Gastrocnemius medialis (tissue), 4 donors: ENCODE results near the gene MT1G.

ENCODE experiments used
- POLR2A ChIP-seq, 2 donors: fragments of 450-650 bp; IDR thresholded peaks; one replicate each; pipeline ENCODE4 v1.6.1; 2017; ENCODE audit warnings: antibody characterized with exemption in 2 of 2, mild to moderate bottlenecking in 2 of 2, moderate library complexity in 2 of 2
- TF ChIP-seq, protein P1 (sequence below), 5 experiments: fragments of 450-650 bp in 3 of 5; fragments of 200-600 bp in 2 of 5; sonication (generic) in 2 of 5; IDR thresholded peaks in 4 of 5; conservative IDR thresholded peaks in 1 of 5; 1 replicate in 4 of 5; 2 replicates in 1 of 5; pipeline ENCODE4 v1.5.1; 2016 to 2019; ENCODE audit warnings: antibody characterized with exemption in 5 of 5, mild to moderate bottlenecking in 3 of 5, moderate library complexity in 3 of 5

DNA sequence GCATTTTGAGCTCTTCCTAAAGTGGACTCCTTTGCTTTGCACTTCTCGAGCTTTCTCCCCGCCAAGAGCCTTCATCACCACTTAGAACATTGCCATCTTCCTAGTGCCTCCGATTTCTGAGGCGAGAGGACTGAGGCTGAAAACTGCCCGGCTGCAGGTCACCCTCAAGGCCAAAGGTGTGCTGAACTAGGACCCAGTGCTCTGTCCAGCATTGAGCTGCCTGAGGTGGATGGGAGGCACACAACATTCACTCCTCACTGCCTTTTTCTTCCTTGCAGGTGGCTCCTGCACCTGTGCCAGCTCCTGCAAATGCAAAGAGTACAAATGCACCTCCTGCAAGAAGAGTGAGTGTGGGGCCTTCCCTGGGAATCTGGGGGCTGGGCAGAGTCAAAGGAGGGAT lies 24.0 kb downstream of the MT1G start:
- TF ChIP-seq, protein P1, sequence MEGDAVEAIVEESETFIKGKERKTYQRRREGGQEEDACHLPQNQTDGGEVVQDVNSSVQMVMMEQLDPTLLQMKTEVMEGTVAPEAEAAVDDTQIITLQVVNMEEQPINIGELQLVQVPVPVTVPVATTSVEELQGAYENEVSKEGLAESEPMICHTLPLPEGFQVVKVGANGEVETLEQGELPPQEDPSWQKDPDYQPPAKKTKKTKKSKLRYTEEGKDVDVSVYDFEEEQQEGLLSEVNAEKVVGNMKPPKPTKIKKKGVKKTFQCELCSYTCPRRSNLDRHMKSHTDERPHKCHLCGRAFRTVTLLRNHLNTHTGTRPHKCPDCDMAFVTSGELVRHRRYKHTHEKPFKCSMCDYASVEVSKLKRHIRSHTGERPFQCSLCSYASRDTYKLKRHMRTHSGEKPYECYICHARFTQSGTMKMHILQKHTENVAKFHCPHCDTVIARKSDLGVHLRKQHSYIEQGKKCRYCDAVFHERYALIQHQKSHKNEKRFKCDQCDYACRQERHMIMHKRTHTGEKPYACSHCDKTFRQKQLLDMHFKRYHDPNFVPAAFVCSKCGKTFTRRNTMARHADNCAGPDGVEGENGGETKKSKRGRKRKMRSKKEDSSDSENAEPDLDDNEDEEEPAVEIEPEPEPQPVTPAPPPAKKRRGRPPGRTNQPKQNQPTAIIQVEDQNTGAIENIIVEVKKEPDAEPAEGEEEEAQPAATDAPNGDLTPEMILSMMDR (IDR thresholded peaks at IDR 0.05 in 4 of 5, conservative IDR thresholded peaks at IDR 0.05 in 1 of 5) = no peak
- TF ChIP-seq POLR2A (IDR thresholded peaks at IDR 0.05) = no peak
